Lower lobe of right lung (tissue), 2 donors: ENCODE results near the gene ASTN2. TPM values are rescaled to one million over a fixed set of nuclear protein-coding genes. Genes with fewer than 3 reads are reported as not detected.

Source experiments
- ATAC-seq, 2 donors: fragments of 200-7000 bp; cut with Tn5 transposase; one replicate each; pipeline ENCODE4 v1.9.1; 2020 to 2022; ENCODE audit warnings: mild to moderate bottlenecking in 2 of 2, moderate library complexity in 2 of 2
- DNase-seq: peaks from one replicate; pipeline ENCODE4 v3.0.0-alpha.2; 2020
- H3K27ac ChIP-seq: fragments of 200-600 bp; one replicate; pipeline ENCODE4 v1.8.0; 2022
- H3K27me3 ChIP-seq: fragments of 200-600 bp; one replicate; pipeline ENCODE4 v1.8.0; 2022; ENCODE audit warnings: low read depth
- H3K36me3 ChIP-seq: fragments of 200-600 bp; one replicate; pipeline ENCODE4 v1.8.0; 2022; ENCODE audit warnings: mild to moderate bottlenecking
- H3K4me1 ChIP-seq: fragments of 200-600 bp; one replicate; pipeline ENCODE4 v1.8.0; 2022
- H3K4me3 ChIP-seq: fragments of 200-600 bp; one replicate; pipeline ENCODE4 v1.8.0; 2022; ENCODE audit warnings: mild to moderate bottlenecking
- H3K9me3 ChIP-seq: fragments of 200-600 bp; one replicate; pipeline ENCODE4 v1.8.0; 2022
- intact Hi-C: fragments of 100-400 bp; cut with DNase I; formaldehyde crosslinking; loops from one replicate; pipeline ENCODE4 v1.11.0; 2022
- total RNA-seq: library from RNA; stranded (reverse); fragmentation: NEBNext Ultra II Directional; extraction: Animal tissue kit (Norgen Biotek cat#: 25700); gene quantifications from one replicate; pipeline ENCODE4 v1.2.1, GENCODE V29; 2021
- TF ChIP-seq, protein P1 (sequence below): fragments of 200-600 bp; IDR thresholded peaks from one replicate; pipeline ENCODE4 v1.8.0; 2022; ENCODE audit warnings: antibody characterized with exemption, mild to moderate bottlenecking
- donor health status: DM: no; HTN: yes; CAD: no; lungs with severe emphysema.

The ASTN2 gene
- total RNA-seq, 1 donor from 2014 or later, result 4.3 TPM

DNA sequence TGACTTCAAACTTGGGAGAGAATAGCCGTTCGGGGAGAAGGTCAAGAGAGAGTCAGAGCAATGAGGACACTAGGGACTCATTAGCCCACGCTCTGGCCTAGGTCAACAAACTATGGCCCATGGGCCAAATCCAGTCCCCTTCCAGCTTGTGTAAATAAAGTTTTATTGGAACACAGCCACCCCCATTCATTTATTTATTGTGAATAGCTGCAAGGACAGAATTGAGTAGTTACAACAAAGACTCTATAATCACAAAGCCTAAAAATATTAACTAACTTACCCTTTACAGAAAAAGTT is 760.9 kb downstream of the ASTN2 start:
- Histone ChIP-seq H3K36me3 (no peaks in the 10 kb centered on the region), H3K27me3 (no peaks in the 10 kb centered on the region), H3K4me1 (no peaks in the 10 kb centered on the region), H3K4me3 (no peak overlapping the region), H3K9me3 (no peaks in the 10 kb centered on the region), H3K27ac (no peak overlapping the region)
- DNase-seq (no peak), ATAC-seq (no peak)
- TF ChIP-seq, protein P1, sequence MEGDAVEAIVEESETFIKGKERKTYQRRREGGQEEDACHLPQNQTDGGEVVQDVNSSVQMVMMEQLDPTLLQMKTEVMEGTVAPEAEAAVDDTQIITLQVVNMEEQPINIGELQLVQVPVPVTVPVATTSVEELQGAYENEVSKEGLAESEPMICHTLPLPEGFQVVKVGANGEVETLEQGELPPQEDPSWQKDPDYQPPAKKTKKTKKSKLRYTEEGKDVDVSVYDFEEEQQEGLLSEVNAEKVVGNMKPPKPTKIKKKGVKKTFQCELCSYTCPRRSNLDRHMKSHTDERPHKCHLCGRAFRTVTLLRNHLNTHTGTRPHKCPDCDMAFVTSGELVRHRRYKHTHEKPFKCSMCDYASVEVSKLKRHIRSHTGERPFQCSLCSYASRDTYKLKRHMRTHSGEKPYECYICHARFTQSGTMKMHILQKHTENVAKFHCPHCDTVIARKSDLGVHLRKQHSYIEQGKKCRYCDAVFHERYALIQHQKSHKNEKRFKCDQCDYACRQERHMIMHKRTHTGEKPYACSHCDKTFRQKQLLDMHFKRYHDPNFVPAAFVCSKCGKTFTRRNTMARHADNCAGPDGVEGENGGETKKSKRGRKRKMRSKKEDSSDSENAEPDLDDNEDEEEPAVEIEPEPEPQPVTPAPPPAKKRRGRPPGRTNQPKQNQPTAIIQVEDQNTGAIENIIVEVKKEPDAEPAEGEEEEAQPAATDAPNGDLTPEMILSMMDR, result no peak
- intact Hi-C loops, result no loop called here

DNA sequence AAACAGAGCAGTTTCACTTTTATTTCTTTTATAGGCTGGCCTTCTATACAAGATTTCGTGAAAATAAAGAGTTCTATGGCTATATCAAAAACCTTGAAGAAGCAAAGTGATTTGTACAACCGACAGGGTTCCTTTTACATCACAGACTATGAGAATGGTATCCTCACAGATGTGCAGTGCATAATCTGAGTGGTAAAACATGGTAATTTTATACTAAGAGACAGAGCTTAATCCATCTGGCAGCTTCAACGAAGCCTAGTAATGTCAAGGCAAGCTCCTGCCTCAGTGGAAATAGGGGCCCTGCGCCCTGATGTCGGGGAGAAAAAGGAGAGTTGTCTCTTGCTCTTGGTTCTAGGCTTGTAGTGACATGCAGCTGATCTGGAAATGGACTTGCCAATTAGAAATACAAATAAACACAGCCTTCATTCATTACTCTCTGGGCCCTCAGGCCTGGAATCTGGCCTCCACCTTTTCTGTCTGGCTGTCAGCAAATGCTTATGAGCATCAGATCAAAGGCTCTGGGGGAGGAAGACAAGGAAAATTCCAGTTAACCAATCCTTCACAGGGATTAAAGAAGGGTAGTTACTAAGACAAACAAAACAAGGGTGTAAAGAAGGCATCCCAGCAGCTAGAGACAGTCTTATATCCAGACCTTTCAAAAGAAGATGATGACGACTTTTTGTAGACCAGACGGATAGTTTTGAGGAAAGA is 761.4 kb downstream of the ASTN2 start:
- DNase-seq (no peak), ATAC-seq (no peak)
- H3K27ac ChIP-seq, result no peak overlapping the region
- TF ChIP-seq, protein P1, result no peak
- intact Hi-C loops, result no loop called here
- H3K9me3 ChIP-seq, result no peaks in the 10 kb centered on the region
- H3K4me3 ChIP-seq, result no peak overlapping the region
- H3K4me1 ChIP-seq, result no peaks in the 10 kb centered on the region
- H3K27me3 ChIP-seq, result no peaks in the 10 kb centered on the region
- no peaks in the 10 kb centered on the region for H3K36me3 ChIP-seq

DNA sequence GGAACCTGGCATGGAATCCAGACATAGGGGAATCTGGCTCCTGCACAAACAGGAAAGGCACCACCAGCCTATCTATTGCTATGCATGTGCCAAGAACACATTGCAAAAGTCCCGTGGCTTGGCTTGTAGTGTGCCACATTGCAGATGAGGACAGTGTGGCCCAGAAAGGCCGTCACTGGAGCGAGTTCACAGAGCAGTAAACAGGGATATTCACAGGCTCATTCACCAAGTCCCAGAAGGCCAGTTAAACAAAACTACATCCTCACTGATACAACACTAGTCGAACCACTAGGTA is 767.4 kb downstream of the ASTN2 start:
- H3K27ac ChIP-seq, result no peak overlapping the region
- H3K27me3 ChIP-seq, result no peaks in the 10 kb centered on the region
- peak in 1 of 2 donors; percentile 18 for ATAC-seq
- H3K9me3 ChIP-seq, result no peaks in the 10 kb centered on the region
- no peak for DNase-seq
- H3K36me3 ChIP-seq, result no peaks in the 10 kb centered on the region
- TF ChIP-seq, protein P1, result no peak
- intact Hi-C loops, result no loop called here
- H3K4me1 ChIP-seq, result no peaks in the 10 kb centered on the region
- H3K4me3 ChIP-seq, result no peak overlapping the region

DNA sequence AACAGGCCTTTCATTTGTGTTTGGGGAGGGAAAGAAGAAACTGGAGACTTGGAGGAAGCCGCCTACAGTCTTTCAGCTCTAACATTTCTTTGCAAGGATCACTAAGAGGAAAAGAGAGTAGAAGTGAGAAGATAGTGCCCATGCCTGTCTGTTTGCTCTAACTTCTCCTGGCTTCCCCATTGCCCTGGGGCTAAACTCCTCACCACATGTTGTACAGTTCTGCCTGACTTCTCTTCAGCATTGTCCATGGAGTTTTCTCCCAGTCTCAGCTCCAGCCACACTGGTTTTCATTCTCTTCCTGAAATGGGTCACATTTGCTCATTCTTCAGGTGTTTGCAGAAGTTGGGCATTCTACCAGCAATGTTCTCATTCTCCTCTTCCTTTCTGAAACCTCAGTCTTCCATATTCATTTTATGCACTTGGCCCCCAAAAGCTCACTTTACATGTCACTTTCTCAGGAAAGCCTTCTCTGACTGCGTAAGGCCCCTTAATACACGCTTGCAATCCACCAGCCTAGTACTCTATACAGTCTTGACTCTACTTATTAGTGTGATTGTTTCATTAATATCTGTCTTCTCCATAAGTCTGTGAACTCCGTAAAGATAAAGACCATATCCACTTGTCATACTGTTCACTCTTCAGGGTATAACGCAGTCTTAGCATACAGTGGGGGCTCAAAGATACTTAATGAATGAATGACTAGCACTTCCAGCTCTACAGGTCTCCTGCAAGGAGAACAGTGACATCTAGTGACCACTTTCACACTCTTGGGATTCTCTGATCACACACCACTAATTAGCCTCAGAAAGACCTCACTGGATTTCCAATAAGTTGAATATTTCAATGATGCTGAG is 768.0 kb downstream of the ASTN2 start:
- Histone ChIP-seq H3K27ac (no peak overlapping the region), H3K36me3 (no peaks in the 10 kb centered on the region), H3K4me3 (no peak overlapping the region), H3K9me3 (no peaks in the 10 kb centered on the region), H3K27me3 (no peaks in the 10 kb centered on the region), H3K4me1 (no peaks in the 10 kb centered on the region)
- ATAC-seq (peak in 1 of 2 donors; percentile 71), DNase-seq (no peak)
- intact Hi-C loops, result no loop called here
- TF ChIP-seq, protein P1, result peak; percentile 50

DNA sequence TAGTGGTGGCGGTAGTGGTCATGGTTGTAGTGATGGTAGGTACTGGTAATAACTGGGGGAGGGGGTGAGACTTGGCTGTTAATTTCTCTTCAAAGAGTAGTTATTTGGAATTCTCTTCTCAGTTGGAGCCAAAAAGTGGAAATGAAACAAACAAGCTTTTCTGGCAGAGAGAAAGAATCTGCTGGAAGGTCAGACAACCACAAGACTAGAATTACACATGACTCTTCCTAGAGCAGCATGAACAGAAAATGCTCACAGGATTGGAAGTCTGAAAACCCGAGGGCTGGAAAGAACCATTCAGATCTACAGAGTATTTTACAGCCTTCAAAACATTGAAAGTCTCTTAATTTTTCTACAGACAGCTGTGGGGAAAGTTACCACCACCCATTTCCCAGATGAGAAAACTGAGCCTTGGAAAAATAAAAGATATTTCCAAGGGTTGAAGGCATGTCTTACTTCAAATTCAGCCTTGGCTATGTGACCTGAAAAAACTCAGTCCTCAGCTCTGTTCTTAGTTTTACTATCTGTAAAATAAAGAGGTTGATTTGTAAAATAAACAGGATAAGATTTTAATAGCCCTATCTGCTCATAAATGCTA is 770.7 kb downstream of the ASTN2 start:
- Histone ChIP-seq H3K27me3 (no peaks in the 10 kb centered on the region), H3K9me3 (no peaks in the 10 kb centered on the region), H3K36me3 (no peaks in the 10 kb centered on the region), H3K4me3 (no peak overlapping the region), H3K27ac (no peak overlapping the region), H3K4me1 (no peaks in the 10 kb centered on the region)
- no peak for ATAC-seq
- DNase-seq, result no peak
- intact Hi-C loops, result no loop called here
- TF ChIP-seq, protein P1, result no peak
